K562 (cell line): ENCODE data around the gene CALR3. TPM values are rescaled to one million over a fixed set of nuclear protein-coding genes. Genes with fewer than 3 reads are reported as not detected.
A peak's percentile ranks its signal among the peaks of the same experiment; 100 is the strongest.

Source experiments
- ATAC-seq: fragments of 200-7000 bp; cut with Tn5 transposase; 3 replicates; pipeline ENCODE4 v1.9.1; 2020; ENCODE audit warnings: moderate library complexity
- BruUV-seq: library from RNA; stranded (reverse); fragments of 400-500 nt; replicated peaks from 2 replicates; lab custom pipeline; 2021; lab: Mats Ljungman, UMichigan
- CTCF ChIA-PET: fragments of 300-600 bp; formaldehyde crosslinking; extraction: SDS; loops from one replicate; lab custom pipeline; 2021; ENCODE audit warnings: low intra/inter-chr PET ratio; lab: Yijun Ruan, JAX
- POLR2A ChIA-PET: fragments of 300-600, 350-650 bp; sonication (Branson Sonifier 250); formaldehyde crosslinking; extraction: SDS; loops from one replicate; lab custom pipeline; 2021; ENCODE audit warnings: antibody characterized with exemption, inconsistent platforms; lab: Yijun Ruan, JAX
- DNase-seq, 4 experiments: peaks; one replicate each; pipeline versions ENCODE4 v3.0.0 to v3.0.0-alpha.2; 2011 to 2018; ENCODE audit warnings: low spot score in 3 of 4, mixed read lengths in 3 of 4; ENCODE audit errors: extremely low read depth in 1 of 4
- FAIRE-seq: peaks from 2 replicates; lab custom pipeline; 2011; peaks lifted over from hg19 to GRCh38; lab: Jason Lieb, UNC
- H2AFZ ChIP-seq: 2 replicates; pipeline ENCODE4 v1.6.0; 2011; ENCODE audit warnings: low read depth, low read length, control low read depth, inconsistent platforms
- H3K27ac ChIP-seq: fragments of 200-600 bp; 3 replicates; pipeline ENCODE4 v1.8.0; 2011; ENCODE audit warnings: low read depth, mild to moderate bottlenecking, control low read depth, inconsistent platforms, low read length, moderate library complexity, mixed read lengths; ENCODE audit errors: extremely low read depth
- H3K27me3 ChIP-seq, 2 experiments: fragments of 300-600 bp in 1 of 2; 2 replicates in 1 of 2; 3 replicates in 1 of 2; pipeline versions ENCODE4 v1.6.0 to v1.8.0; 2011; ENCODE audit warnings: inconsistent platforms in 2 of 2, low read length in 2 of 2, mild to moderate bottlenecking in 1 of 2, mixed read lengths in 1 of 2, moderate library complexity in 1 of 2; ENCODE audit not compliant: control insufficient read depth in 2 of 2, insufficient read depth in 2 of 2
- H3K36me3 ChIP-seq: fragments of 300-600 bp; 3 replicates; pipeline ENCODE4 v1.8.0; 2011; ENCODE audit warnings: mild to moderate bottlenecking, low read length, inconsistent platforms; ENCODE audit not compliant: control insufficient read depth, insufficient read depth
- H3K4me1 ChIP-seq, 2 experiments: fragments of 200-600 bp in 1 of 2; replicated peaks in 1 of 2; 2 replicates in 1 of 2; 3 replicates in 1 of 2; pipeline versions ENCODE4 v1.5.1 to v1.8.0; 2011; ENCODE audit warnings: inconsistent platforms in 2 of 2, low read length in 2 of 2, mild to moderate bottlenecking in 1 of 2, mixed read lengths in 1 of 2, moderate library complexity in 1 of 2; ENCODE audit not compliant: control insufficient read depth in 2 of 2, insufficient read depth in 2 of 2
- H3K4me2 ChIP-seq: 2 replicates; pipeline ENCODE4 v1.6.1; 2011; ENCODE audit warnings: low read length, control low read depth, inconsistent platforms, mixed read lengths; ENCODE audit not compliant: insufficient read depth
- H3K4me3 ChIP-seq: fragments of 200-600 bp; sonication (generic), shearing (Covaris generic); 2 replicates; pipeline ENCODE4 v1.5.1; 2016; ENCODE audit warnings: control low read depth, inconsistent platforms
- H3K79me2 ChIP-seq: fragments of 200-600 bp; 3 replicates; pipeline ENCODE4 v1.8.0; 2011; ENCODE audit warnings: low read length, inconsistent platforms; ENCODE audit not compliant: control insufficient read depth, insufficient read depth
- H3K9ac ChIP-seq, 2 experiments: 2 replicates each; pipeline versions ENCODE4 v1.6.0 to v1.6.1; 2011; ENCODE audit warnings: low read depth in 2 of 2, low read length in 2 of 2, control low read depth in 1 of 2, inconsistent platforms in 1 of 2, mild to moderate bottlenecking in 1 of 2, mixed read lengths in 1 of 2; ENCODE audit not compliant: insufficient read depth in 1 of 2
- H3K9me1 ChIP-seq: one replicate; pipeline ENCODE4 v1.6.0; 2011; ENCODE audit warnings: inconsistent platforms, mild to moderate bottlenecking, low read length, moderate library complexity; ENCODE audit not compliant: control insufficient read depth, insufficient read depth
- H3K9me3 ChIP-seq: replicated peaks from 2 replicates; pipeline ENCODE4 v1.5.1; 2011; ENCODE audit warnings: low read depth, low read length, inconsistent platforms; ENCODE audit not compliant: control insufficient read depth, insufficient read depth
- H4K20me1 ChIP-seq: replicated peaks from 2 replicates; pipeline ENCODE4 v1.6.1; 2011; ENCODE audit warnings: low read length, inconsistent platforms, mixed read lengths; ENCODE audit not compliant: control insufficient read depth, insufficient read depth
- CBFA2T3 ChIP-seq: fragments of 450-650 bp; IDR thresholded peaks from 2 replicates; pipeline ENCODE4 v1.6.1; 2017
- CTBP1 ChIP-seq: fragments of 450-650 bp; IDR thresholded peaks from 2 replicates; pipeline ENCODE4 v1.6.1; 2016; ENCODE audit warnings: borderline replicate concordance
- ESRRA ChIP-seq: fragments of 450-650 bp; IDR thresholded peaks from 2 replicates; pipeline ENCODE4 v1.6.1; 2014; ENCODE audit warnings: low read depth, mild to moderate bottlenecking, moderate library complexity, borderline replicate concordance
- NFIC ChIP-seq: fragments of 450-650 bp; IDR thresholded peaks from 2 replicates; pipeline ENCODE4 v1.6.1; 2017; ENCODE audit warnings: mild to moderate bottlenecking, inconsistent platforms
- NFIX ChIP-seq: fragments of 250-450 bp; sonication (Bioruptor Pico); IDR thresholded peaks from 2 replicates; pipeline ENCODE4 v1.4.0; 2020; ENCODE audit warnings: low read depth, mild to moderate bottlenecking, moderate library complexity
- NONO ChIP-seq, 2 experiments: fragments of 200-400 bp in 1 of 2; fragments of 450-650 bp in 1 of 2; formaldehyde crosslinking in 1 of 2; IDR thresholded peaks; 2 replicates each; pipeline ENCODE4 v1.6.1; 2017; ENCODE audit warnings: low read depth in 2 of 2, mild to moderate bottlenecking in 2 of 2, moderate library complexity in 2 of 2, low read length in 1 of 2
- SPI1 ChIP-seq: IDR thresholded peaks from 2 replicates; pipeline ENCODE4 v1.6.1; 2011; ENCODE audit warnings: low read depth, low read length, control low read depth, borderline replicate concordance
- TCF3 ChIP-seq: sonication (generic); formaldehyde crosslinking; IDR thresholded peaks from 2 replicates; pipeline ENCODE4 v1.4.0; 2020; ENCODE audit warnings: mild to moderate bottlenecking, missing genetic modification reagents
- ZEB2 ChIP-seq: fragments of 450-650 bp; IDR thresholded peaks from 2 replicates; pipeline ENCODE4 v1.6.1; 2016
- ZNF212 ChIP-seq: fragments of 450-650 bp; formaldehyde crosslinking; IDR thresholded peaks from 2 replicates; pipeline ENCODE4 v1.4.0; 2020; ENCODE audit warnings: mild to moderate bottlenecking
- WGBS: fragments of 100-300 bp; shearing (Covaris generic); methylation state at CpG from one replicate; pipeline ENCODE4 v1.1.6; 2016; ENCODE audit warnings: low coverage, mixed read lengths; ENCODE audit not compliant: insufficient coverage; ENCODE audit errors: missing lambda C conversion rate; 5-methylcytosine and 5-hydroxymethylcytosine counted together
- in situ Hi-C: fragments of 300-500 bp; cut with MboI; formaldehyde crosslinking; loops from 4 replicates; pipeline ENCODE4 v1.15.0; 2018; ENCODE audit warnings: inconsistent platforms, mixed read lengths
- intact Hi-C: fragments of 100-400 bp; cut with micrococcal nuclease; formaldehyde crosslinking; loops from 2 replicates; pipeline ENCODE4 v1.14.2; 2022
- polyA plus RNA-seq, 8 experiments: library from polyadenylated mRNA; depleted of rRNA in 4 of 8; stranded (reverse) in 5 of 8; unstranded in 3 of 8; fragments of >200 nt; fragmentation: Nextera tagmentation in 2 of 8; fragmentation: Illumina TruSeq in 1 of 8; extraction: Ambion mirVana in 2 of 8; extraction: Trizol in 1 of 8; gene quantifications; 2 replicates each; pipeline versions ENCODE4 v1.2.1 to v1.2.3, GENCODE V29; 2011 to 2014; ENCODE audit warnings: inconsistent platforms in 1 of 8, missing spikeins in 1 of 8
- total RNA-seq, 7 experiments: library from RNA; depleted of rRNA in 6 of 7; stranded (reverse); fragments of >200 nt in 6 of 7; fragmentation: Illumina TruSeq in 2 of 7; extraction: Trizol in 2 of 7; gene quantifications; 2 replicates each; pipeline versions ENCODE4 v1.2.1 to v1.2.3, GENCODE V29; 2011 to 2021; ENCODE audit warnings: low replicate concordance in 1 of 7

The CALR3 gene
- total and polyA plus RNA-seq, 9 of the 15 experiments (the other 6 are each of a cell fraction or from before 2014, with no cell fraction given), result 0.15 to 0.41 (median 0.22) TPM; not detected in 4

GRCh38 chr19:16442386-16443276, 53.3 kb downstream of the CALR3 start:
- no peak overlapping the region for H3K27ac ChIP-seq
- ChIA-PET CTCF (no interaction called here), POLR2A (interaction anchor here (0.6 to 1.1 kb wide), 3 partner anchors 11 to 242 kb away, joined by 3 to 6 read pairs (median 4); no protein-coding TSS in a partner anchor)
- H4K20me1 ChIP-seq, result peaks cover 30% of the 10 kb centered on the region; the same call in 1 of the 2 replicates
- no peak overlapping the region for H2AFZ ChIP-seq
- H3K9me3 ChIP-seq, result no peaks in the 10 kb centered on the region
- H3K9me1 ChIP-seq, result peaks cover 8% of the 10 kb centered on the region
- WGBS, result 52% methylated on average over 18 of the region's 19 CpGs
- ATAC-seq (no peak), DNase-seq (peak in 3 of 4 experiments; percentile 37 to 48 (median 39)), FAIRE-seq (no peak)
- no peak overlapping the region for H3K4me3 ChIP-seq
- no peaks in the 10 kb centered on the region for H3K27me3 ChIP-seq
- H3K4me1 ChIP-seq, result peaks cover 21 to 28% of the 10 kb centered on the region in 2 experiments; a peak in 4 of 5 replicates
- peak overlapping the region; percentile 6; the same call in 1 of the 2 replicates for H3K4me2 ChIP-seq
- TF ChIP-seq NFIX (CRISPR knock-in tag), result peak; percentile 22; the same call in 1 of the 2 replicates
- 0 out of 2 replicates have a peak, but pooled peaks have one; percentile 37 for TF ChIP-seq ZEB2
- TF ChIP-seq NONO (IDR thresholded peaks at IDR 0.05; ENCODE audit: low read depth in 2 of 2, low read length in 1 of 2), result no peak
- peak; percentile 45 for TF ChIP-seq TCF3 (CRISPR knock-in tag)
- peak; percentile 49 for TF ChIP-seq CBFA2T3
- peak; percentile 28; the same call in 1 of the 2 replicates for TF ChIP-seq SPI1
- TF ChIP-seq ZNF212 (CRISPR knock-in tag), result no peak
- peak; percentile 32; the same call in 1 of the 2 replicates for TF ChIP-seq ESRRA
- TF ChIP-seq CTBP1, result peak; percentile 28; the same call in 1 of the 2 replicates
- peak; percentile 85 for TF ChIP-seq NFIC
- H3K79me2 ChIP-seq, result peaks cover 42% of the 10 kb centered on the region
- H3K36me3 ChIP-seq, result peaks cover 30% of the 10 kb centered on the region; the same call in 2 of the 3 replicates
- in situ Hi-C loops, result no loop called here
- peak overlapping the region in 1 of 2 experiments; percentile 81; a peak in 2 of 4 replicates for H3K9ac ChIP-seq
- no TSS peak for BruUV-seq
- intact Hi-C loops, result no loop called here
